Smooth muscle cell (in vitro differentiated cells): Measurements from ENCODE around the gene KCNA2. TPM values are rescaled to one million over a fixed set of nuclear protein-coding genes. Genes with fewer than 3 reads are reported as not detected.

Experiments used
- DNase-seq: peaks from one replicate; lab custom pipeline; 2025; ENCODE audit not compliant: unreplicated experiment; lab: John Stamatoyannopoulos, UW
- H2AFZ ChIP-seq: fragments of 200-600 bp; sonication (generic); 2 replicates; pipeline ENCODE4 v1.6.0; 2016; ENCODE audit warnings: antibody characterized with exemption, low read depth, mild to moderate bottlenecking
- H3F3A ChIP-seq: fragments of 200-600 bp; sonication (generic); 2 replicates; pipeline ENCODE4 v1.6.0; 2017; ENCODE audit warnings: antibody characterized with exemption, low read depth
- H3K27ac ChIP-seq: fragments of 200-600 bp; sonication (generic); 2 replicates; pipeline ENCODE4 v1.5.1; 2016; ENCODE audit warnings: low read depth, mild to moderate bottlenecking
- H3K27me3 ChIP-seq: fragments of 200-600 bp; sonication (generic); 2 replicates; pipeline ENCODE4 v1.6.1; 2016; ENCODE audit warnings: low read depth, mild to moderate bottlenecking
- H3K36me3 ChIP-seq: fragments of 200-600 bp; sonication (generic); 2 replicates; pipeline ENCODE4 v1.5.1; 2016; ENCODE audit warnings: low read depth
- H3K4me1 ChIP-seq: fragments of 200-600 bp; sonication (generic); 2 replicates; pipeline ENCODE4 v1.5.1; 2016; ENCODE audit warnings: low read depth
- H3K4me2 ChIP-seq: fragments of 200-600 bp; sonication (generic); 2 replicates; pipeline ENCODE4 v1.6.0; 2016; ENCODE audit warnings: mild to moderate bottlenecking
- H3K4me3 ChIP-seq: fragments of 200-600 bp; sonication (generic); 2 replicates; pipeline ENCODE4 v1.5.1; 2016; ENCODE audit warnings: mild to moderate bottlenecking
- H3K79me2 ChIP-seq: fragments of 200-600 bp; sonication (generic); 2 replicates; pipeline ENCODE4 v1.6.0; 2016; ENCODE audit warnings: low read depth, mild to moderate bottlenecking
- H3K9ac ChIP-seq: fragments of 200-600 bp; sonication (generic); 2 replicates; pipeline ENCODE4 v1.6.0; 2016; ENCODE audit warnings: low read depth
- H3K9me3 ChIP-seq: fragments of 200-600 bp; sonication (generic); replicated peaks from 2 replicates; pipeline ENCODE4 v1.5.1; 2016; ENCODE audit warnings: low read depth
- H4K20me1 ChIP-seq: fragments of 200-600 bp; sonication (generic); 2 replicates; pipeline ENCODE4 v1.6.0; 2016; ENCODE audit warnings: low read depth
- WGBS: methylation state at CpG from one replicate; pipeline ENCODE4 v1.1.7; 2016; ENCODE audit warnings: low lambda C conversion rate; 5-methylcytosine and 5-hydroxymethylcytosine counted together
- polyA plus RNA-seq: library from polyadenylated mRNA; unstranded; fragments of >200 nt; fragmentation: Nextera tagmentation; extraction: Ambion mirVana; gene quantifications from 2 replicates; pipeline ENCODE4 v1.2.1, GENCODE V29; 2016
- total RNA-seq: library from RNA; depleted of rRNA; stranded (reverse); fragments of >200 nt; gene quantifications from 2 replicates; pipeline ENCODE4 v1.2.3, GENCODE V29; 2014
- TF ChIP-seq, protein P1 (sequence below): fragments of 200-600 bp; sonication (generic); IDR thresholded peaks from 2 replicates; pipeline ENCODE4 v1.5.1; 2017; ENCODE audit warnings: borderline replicate concordance, mild to moderate bottlenecking, antibody characterized with exemption; ENCODE audit not compliant: insufficient read depth, poor library complexity, severe bottlenecking

KCNA2 gene
- total and polyA plus RNA-seq, 2 experiments from 2014 or later = 0.16 to 0.81 TPM

DNA sequence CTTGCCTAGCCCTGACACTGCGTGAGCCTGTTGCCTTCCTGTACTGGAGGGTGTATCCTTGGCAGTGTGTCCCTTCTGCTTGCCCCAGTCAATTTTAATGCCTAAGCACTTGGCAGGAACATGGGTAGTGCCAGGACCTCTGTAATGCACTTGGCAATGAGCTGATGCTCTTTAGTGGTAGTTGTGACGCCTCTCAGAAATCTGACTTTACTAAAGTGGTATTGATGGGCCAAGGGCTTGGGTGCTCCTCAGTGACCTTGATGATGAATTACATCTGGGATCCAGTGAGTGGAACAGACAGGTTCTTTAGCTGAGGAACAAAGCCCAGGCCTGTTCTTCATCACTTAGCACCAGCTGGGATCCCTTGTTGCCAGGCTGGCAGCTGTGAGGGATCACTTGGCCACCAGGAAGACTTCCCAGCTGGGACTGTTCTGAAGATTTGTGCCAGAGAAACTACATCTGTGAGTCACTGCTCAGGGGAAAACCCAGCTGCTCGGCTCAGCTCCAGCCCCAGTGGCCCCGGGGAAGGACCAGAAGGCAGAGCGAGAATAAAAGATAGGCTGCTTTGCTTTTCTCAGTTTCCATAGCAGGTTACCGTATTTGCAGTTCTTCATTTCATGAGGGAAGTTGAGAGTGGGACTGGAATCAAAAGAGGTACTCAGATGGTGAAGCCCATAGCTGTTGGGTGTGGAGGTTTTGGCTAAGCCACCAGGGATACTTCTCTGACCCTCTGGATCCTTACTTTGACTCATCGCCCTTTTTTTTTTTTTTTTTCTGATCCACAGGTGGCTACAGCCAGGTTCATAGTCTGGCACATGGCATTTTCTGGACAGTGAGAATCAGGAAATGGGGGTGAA, 28.5 kb upstream of the KCNA2 start:
- no peaks in the 10 kb centered on the region for H3F3A ChIP-seq
- no peaks in the 10 kb centered on the region for H3K27me3 ChIP-seq
- no peaks in the 10 kb centered on the region for H3K9me3 ChIP-seq
- H2AFZ ChIP-seq = no peak overlapping the region
- no peak overlapping the region for H3K4me2 ChIP-seq
- no peak overlapping the region for H3K9ac ChIP-seq
- H3K4me1 ChIP-seq = no peaks in the 10 kb centered on the region
- DNase-seq = peak; percentile 36
- H3K27ac ChIP-seq = peak overlapping the region; percentile 25
- H3K79me2 ChIP-seq = no peaks in the 10 kb centered on the region
- no peaks in the 10 kb centered on the region for H3K36me3 ChIP-seq
- TF ChIP-seq, protein P1, sequence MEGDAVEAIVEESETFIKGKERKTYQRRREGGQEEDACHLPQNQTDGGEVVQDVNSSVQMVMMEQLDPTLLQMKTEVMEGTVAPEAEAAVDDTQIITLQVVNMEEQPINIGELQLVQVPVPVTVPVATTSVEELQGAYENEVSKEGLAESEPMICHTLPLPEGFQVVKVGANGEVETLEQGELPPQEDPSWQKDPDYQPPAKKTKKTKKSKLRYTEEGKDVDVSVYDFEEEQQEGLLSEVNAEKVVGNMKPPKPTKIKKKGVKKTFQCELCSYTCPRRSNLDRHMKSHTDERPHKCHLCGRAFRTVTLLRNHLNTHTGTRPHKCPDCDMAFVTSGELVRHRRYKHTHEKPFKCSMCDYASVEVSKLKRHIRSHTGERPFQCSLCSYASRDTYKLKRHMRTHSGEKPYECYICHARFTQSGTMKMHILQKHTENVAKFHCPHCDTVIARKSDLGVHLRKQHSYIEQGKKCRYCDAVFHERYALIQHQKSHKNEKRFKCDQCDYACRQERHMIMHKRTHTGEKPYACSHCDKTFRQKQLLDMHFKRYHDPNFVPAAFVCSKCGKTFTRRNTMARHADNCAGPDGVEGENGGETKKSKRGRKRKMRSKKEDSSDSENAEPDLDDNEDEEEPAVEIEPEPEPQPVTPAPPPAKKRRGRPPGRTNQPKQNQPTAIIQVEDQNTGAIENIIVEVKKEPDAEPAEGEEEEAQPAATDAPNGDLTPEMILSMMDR = no peak
- WGBS = 49% methylated on average over 7 of the region's 7 CpGs
- H3K4me3 ChIP-seq = no peak overlapping the region
- no peaks in the 10 kb centered on the region for H4K20me1 ChIP-seq

DNA sequence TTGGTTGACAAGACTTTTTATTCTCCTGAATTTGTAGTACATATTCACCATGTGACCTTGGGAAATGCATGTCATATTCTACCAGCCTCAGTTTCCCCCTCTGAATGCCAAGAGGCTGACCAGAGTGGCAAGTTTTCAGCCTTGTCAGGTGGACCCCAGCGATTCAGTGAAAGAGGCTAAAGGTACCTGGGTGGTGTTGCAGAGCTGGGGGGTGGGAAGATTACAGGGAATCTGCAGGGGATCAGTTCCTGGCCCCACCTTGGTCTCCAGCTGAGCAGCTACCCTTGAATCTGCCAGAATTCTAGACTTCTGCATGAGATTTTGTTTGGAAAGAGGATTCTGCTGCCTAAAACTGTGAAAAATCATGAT, 27.9 kb upstream of the KCNA2 start:
- no peak overlapping the region for H3K4me3 ChIP-seq
- no peaks in the 10 kb centered on the region for H3K4me1 ChIP-seq
- no peaks in the 10 kb centered on the region for H3K9me3 ChIP-seq
- H3K4me2 ChIP-seq = no peak overlapping the region
- no peaks in the 10 kb centered on the region for H3K79me2 ChIP-seq
- no peak overlapping the region for H2AFZ ChIP-seq
- TF ChIP-seq, protein P1 = no peak
- 87% methylated on average over 1 of the region's 1 CpG for WGBS
- H4K20me1 ChIP-seq = no peaks in the 10 kb centered on the region
- no peak for DNase-seq
- H3K36me3 ChIP-seq = no peaks in the 10 kb centered on the region
- no peaks in the 10 kb centered on the region for H3F3A ChIP-seq
- no peak overlapping the region for H3K27ac ChIP-seq
- H3K27me3 ChIP-seq = no peaks in the 10 kb centered on the region
- no peak overlapping the region for H3K9ac ChIP-seq

- H3K9me3 ChIP-seq = no peaks in the 10 kb centered on the region
- TF ChIP-seq, protein P1 = no peak
- no peak overlapping the region for H3K27ac ChIP-seq
- no peaks in the 10 kb centered on the region for H3F3A ChIP-seq
- H3K79me2 ChIP-seq = no peaks in the 10 kb centered on the region
- no peak overlapping the region for H2AFZ ChIP-seq
- WGBS = 85% methylated on average over 2 of the region's 2 CpGs
- no peaks in the 10 kb centered on the region for H3K36me3 ChIP-seq
- no peaks in the 10 kb centered on the region for H3K4me1 ChIP-seq
- H3K4me2 ChIP-seq = no peak overlapping the region
- no peak overlapping the region for H3K4me3 ChIP-seq
- no peaks in the 10 kb centered on the region for H3K27me3 ChIP-seq
- no peak overlapping the region for H3K9ac ChIP-seq
- H4K20me1 ChIP-seq = no peaks in the 10 kb centered on the region
- DNase-seq = no peak
Measured at GRCh38 chr1:110633646-110634030, 27.5 kb upstream of the KCNA2 start.
